ENCODE measurements around the gene KCTD15.

GRCh38 chr19:33766623-33767022 lies 30.0 kb upstream of the KCTD15 start:
- TF ChIP-seq EZH2 (IDR thresholded peaks at IDR 0.05; ENCODE audit: low read length) (no peak), CTCF (optimal IDR thresholded peaks at IDR 0.05 in 1 of 3, IDR thresholded peaks at IDR 0.05 in 1 of 3, conservative IDR thresholded peaks at IDR 0.05 in 1 of 3; ENCODE audit: extremely low read depth in 1 of 3, insufficient read depth in 2 of 3, low read length in 3 of 3) (no peak)
